ENCODE measurements around the gene TOR1AIP2.

DNA sequence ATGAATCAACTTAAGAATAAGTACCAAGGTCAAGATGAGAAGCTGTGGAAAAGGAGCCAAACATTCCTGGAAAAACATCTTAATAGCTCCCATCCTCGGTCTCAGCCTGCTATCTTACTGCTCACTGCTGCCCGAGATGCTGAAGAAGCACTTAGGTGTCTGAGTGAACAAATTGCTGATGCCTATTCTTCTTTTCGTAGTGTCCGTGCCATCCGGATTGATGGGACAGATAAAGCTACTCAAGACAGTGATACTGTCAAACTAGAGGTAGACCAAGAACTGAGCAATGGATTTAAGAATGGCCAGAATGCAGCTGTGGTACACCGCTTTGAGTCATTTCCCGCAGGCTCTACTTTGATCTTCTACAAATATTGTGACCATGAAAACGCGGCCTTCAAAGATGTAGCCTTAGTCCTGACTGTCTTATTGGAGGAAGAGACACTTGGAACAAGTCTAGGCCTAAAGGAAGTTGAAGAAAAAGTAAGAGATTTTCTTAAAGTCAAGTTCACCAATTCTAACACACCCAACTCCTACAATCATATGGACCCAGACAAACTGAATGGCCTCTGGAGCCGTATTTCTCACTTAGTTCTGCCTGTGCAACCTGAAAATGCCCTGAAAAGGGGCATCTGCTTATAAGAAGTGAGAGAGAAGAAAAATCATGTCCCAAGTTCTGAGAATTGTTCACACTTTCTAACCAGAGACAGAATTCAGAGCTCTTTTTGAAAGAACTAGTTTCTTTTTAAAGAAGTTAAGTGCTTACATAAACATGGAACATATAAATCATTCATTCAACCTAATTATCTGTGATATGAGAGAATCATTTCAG lies 40.2 kb upstream of the TOR1AIP2 start:
- TF ChIP-seq POLR2A (IDR thresholded peaks at IDR 0.05; ENCODE audit: low read depth, low read length) (no peak), TAF1 (IDR thresholded peaks at IDR 0.05; ENCODE audit: low read depth, low read length) (no peak), POLR2AphosphoS5 (IDR thresholded peaks at IDR 0.05; ENCODE audit: low read depth, low read length) (no peak), PAX5 (IDR thresholded peaks at IDR 0.05; ENCODE audit: insufficient read depth, low read length, severe bottlenecking) (no peak)

Measured in GM12891 (cell line).